HG03460 (cell line): ENCODE results near the gene SORCS2.

Experiments
- ATAC-seq: cut with Tn5 transposase; IDR thresholded peaks from one replicate; pipeline ENCODE4 v1.9.1; 2021; ENCODE audit not compliant: unreplicated experiment

Gene SORCS2

DNA sequence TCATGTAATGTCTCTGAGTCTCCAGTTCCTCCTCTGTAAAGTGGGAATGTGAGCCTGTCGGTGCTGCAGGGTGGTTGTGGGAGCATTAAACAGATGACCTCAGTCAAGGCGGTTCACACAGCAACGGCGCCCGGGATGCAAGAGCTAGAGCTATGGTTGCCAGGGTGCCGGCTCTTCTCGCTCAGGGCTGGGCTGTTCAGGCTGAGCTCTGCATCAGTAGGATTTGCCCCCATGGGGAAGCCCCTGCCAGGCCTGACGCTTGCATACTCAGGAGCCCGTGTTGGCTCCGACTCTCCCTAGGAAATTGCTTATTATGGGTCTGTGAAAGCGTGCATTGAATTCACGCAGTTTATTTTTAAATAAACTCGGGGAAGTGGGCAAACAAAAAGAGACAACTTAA lies 175.1 kb downstream of the SORCS2 start:
- no peak for ATAC-seq

DNA sequence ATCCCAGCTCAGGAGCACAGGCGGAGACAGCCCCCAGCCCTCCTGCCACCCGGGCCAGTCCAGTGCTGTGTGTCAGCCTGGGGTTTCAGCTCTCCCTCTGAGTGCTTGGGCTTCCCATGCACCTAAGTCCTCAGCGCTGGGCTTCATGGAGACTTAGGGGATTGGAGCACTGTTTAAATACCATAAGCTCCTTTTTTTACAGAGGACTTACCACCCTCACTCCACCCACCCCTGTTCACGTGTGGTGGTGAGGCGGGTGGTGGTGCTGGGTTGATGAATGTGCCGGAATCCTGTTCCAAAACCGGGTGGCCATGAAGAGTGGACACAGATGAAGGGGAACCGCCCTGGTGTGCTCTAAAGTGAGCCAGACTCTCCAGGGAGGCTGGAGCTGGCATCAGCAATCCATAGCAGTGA lies 175.5 kb downstream of the SORCS2 start:
- ATAC-seq = no peak

DNA sequence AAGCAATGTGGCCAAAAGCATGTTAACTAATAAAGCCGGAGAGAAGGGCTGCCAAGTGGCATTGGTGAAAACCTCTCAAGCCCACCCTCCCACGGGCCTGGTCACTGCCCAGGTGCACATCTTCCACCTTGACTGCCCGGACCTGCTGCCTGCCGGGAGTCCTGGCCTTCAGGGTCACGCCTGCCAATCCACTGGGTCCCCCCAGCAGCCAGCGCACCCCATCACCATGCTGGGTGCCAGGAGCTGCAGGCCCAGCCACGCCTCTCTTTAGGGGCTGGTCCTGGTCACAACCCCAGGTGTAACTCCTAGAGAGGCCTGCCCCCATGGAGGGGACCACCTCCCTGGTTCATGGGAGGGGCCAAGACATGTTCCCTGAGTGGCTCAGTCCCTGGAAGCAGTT lies 176.0 kb downstream of the SORCS2 start:
- no peak for ATAC-seq

DNA sequence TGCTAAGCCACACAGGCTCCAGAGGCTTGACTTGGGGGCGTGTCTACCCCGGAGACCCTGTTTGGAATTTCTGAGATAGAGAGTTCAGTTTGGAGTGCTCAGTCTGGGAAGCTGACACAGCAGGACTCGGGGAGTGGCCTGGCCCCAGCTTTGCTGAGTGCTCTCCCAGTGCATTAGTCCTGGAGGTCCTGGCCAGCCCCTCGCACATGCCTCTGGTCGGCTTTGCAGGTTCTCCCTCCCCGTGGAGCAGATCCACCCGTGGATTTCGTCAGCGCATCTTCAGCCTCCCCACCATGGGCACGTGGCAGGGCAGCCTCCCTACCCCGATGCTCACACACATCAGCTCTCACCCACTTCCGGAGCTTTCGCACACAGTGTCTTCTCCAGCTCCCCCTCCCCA lies 177.2 kb downstream of the SORCS2 start:
- ATAC-seq = no peak

DNA sequence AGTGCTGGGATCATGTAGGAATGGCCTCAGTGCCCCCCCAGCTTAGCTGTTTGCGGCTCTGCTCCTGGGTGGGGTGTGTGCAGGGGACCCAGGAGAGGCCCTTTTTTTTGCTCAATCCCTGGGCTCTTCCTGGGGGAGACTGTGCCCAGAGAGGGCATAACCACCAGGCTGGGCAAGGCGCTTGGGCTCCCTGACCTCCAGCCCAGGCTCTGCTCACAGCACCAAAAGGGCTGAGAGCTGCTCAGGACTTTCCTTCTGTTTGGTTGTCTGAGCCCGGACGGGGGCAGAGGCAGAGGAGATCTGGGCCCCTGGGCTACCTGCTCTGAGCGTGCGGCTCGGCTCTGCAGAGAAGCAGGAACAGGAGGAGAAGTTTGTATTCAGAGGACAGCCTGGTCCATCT lies 177.7 kb downstream of the SORCS2 start:
- ATAC-seq = no peak

DNA sequence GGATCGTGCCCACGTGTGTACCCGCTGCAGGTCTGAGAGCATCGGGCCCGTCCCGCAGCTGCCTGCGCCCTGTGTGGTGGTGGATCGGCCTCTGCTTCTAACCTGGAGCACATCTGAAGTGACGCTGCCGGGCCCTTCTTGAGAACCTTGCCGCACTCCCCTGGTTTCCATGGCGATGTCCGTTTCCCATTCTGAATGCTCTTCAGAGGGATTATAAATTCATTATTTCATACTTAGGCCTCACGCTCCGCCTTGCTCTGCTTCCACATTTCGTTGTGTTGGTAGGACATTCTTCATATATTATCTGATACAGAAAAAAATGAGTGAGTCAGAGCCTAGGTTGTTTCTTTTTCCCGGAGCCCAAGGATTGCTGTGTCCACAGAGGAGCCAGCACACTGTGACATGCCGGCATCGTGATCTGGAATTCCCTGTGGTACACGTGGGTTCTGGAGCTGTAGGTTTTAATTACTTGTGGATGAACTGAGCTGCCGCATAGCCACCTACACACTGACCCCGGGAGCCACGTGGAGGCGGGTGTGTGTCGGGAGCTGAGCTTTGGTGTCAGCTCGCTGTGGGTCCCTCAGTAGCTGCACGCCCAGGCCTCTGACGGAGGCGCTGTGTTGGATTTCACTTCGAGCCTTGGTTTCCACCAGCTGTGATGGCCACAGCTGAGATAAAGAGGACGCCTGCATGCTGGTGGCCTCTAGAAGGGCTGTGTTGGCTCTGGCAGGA lies 179.0 kb downstream of the SORCS2 start:
- ATAC-seq = no peak

DNA sequence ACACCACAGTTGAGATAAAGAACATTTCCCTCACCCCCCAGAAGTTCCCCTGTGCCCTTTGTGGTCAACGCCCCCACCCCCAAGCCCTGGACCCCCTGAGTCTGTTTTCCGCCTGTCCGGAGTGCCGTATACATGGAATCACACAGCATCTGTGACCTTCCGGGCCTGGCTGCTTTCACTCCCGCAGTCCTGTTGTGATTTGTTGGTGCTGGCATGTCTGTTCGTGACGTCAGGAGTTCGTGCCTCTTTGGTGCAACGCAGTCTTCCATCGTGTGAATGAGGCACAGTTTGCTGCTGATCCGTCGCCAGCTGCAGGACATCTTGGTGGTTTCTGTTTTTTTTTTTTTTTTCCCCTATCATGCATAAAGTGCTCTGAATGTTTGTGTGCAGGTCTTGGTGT lies 180.3 kb downstream of the SORCS2 start:
- ATAC-seq = no peak

DNA sequence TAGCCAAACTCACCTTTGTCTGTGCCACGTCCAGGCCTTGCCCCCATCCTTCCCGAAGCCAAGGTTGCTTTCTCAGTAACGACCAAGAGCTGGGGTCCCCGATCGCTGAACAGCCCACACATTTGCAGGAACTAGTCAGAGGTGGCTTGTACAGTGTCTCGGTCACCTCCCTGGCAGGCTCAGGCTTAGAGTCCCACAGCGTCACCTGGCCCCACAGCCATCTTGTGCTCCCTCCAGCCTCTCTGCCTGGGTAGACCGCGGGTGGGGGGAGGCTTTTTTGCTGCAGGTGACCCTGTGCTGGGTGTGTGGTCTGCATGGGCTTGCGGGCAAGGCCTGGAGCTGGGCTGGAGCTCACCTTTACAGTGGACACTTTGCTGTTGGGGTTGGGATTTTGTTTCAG lies 182.2 kb downstream of the SORCS2 start:
- no peak for ATAC-seq

DNA sequence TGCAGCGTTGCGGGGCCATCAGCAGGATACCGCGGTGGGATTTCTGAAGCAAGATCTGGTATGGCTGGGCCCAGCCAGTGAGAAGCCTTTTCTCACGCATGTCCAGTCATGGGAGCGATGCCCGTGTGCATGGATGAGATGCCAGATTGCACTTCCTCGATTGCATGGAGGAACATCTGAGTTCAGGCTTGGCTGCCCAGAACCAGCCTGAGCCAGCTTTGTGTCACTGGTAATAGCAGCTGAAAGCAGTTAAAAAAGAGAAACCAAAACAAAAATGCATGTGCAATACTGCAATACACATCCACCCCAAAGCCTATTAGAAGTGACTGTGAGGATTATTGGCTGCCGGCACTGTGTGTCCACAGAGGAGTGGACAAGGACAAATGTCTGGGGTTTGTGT lies 183.1 kb downstream of the SORCS2 start:
- ATAC-seq = no peak

DNA sequence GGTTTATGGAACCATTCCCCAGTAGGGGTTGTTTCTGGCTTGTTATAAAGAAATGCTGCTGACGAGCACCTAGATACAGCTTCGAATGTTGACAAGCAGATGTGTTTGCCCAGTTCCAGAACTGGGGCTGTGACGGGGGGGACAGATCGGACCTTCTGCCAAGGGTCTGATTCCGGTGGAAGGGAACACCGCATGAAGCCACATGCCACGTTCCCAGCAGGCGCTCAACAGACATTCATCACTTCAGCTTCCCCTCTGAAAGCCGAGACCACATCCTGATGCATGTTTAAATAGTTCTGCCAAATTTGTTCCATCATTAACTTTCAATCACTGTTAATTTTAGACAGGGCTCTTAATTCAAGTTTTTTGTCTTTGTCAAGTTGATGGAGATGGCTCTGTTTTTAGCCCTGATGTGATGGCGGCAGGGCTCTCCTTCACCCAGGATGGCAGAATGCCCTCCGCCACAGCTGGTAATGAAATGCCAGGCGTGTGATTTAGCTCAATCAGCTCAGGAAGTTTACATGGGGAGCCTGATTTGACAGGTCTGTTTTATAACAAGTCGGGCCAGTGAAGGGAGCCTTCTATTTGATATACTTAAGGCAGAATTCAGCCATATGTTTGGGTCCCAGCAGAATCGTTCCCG lies 185.0 kb downstream of the SORCS2 start:
- ATAC-seq = no peak

DNA sequence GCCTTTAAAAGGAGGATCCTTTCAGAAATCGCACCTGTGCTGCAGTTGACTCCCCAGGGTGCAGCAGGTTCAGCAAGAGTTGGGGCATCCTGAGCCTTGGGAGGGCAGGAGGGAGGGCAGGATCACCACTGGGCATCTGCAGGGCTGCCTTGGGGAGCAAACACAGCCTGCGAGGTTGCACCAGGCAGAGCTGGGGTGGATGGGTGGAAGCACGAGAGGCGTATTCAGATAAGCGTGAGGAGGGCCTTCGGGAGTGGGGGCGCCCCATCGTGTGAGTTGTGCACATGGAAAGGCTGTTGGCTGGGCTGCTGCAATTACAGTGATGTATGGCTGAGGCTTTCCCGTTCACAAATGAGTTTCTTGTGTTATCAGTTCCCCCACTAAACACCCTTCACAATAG lies 186.8 kb downstream of the SORCS2 start:
- no peak for ATAC-seq

DNA sequence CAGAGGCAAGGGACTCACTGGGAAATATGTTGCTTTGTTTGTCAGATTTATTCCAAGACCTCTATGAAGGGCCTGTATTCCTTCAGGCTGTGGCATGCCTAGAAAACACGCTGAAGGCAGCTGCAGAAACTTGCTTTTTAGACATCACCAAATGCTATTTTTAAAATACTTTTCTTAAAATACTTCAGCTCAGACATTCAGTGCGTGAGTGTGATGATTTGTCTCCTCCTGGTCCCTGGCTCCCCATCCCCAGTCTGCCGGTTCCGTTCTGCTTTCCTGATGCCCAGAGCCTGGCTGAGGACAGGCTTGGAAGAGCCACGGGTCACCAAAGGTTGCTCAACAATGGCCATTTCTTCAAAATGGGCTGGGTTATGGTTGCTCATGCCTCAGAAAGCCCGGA lies 187.4 kb downstream of the SORCS2 start:
- ATAC-seq = no peak

DNA sequence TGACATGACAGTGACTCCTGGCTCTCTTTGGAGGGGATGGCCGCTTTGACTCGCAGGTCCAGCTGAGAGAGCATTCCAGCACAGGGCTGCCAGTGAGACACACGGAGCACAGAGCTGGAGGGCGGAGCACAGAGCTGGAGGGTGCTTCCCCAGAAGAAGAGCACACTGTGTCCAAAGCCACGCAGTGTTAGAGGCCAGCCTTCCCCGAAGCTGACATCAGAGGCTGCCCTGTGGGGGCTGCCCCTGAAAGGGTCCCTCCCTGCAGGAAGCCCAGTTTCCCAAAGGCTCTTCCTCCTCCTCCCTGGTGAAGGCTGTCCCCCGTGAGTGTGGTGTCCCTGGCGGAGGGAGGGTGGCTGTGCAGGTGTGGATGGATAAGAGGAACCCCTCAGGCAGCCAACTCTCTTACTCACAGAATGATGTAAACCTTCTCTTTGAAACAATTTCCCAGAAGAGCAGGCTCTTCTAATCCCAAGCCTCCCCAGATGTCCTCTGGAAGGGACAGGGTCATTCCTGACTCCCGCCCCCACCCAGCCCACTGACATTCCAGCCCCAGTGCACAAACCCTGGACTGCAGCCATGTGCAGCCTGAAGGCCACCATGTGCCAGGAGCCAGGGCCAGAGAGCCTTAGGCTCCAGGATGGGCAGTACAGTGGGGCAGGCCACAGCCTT lies 189.0 kb downstream of the SORCS2 start:
- no peak for ATAC-seq

DNA sequence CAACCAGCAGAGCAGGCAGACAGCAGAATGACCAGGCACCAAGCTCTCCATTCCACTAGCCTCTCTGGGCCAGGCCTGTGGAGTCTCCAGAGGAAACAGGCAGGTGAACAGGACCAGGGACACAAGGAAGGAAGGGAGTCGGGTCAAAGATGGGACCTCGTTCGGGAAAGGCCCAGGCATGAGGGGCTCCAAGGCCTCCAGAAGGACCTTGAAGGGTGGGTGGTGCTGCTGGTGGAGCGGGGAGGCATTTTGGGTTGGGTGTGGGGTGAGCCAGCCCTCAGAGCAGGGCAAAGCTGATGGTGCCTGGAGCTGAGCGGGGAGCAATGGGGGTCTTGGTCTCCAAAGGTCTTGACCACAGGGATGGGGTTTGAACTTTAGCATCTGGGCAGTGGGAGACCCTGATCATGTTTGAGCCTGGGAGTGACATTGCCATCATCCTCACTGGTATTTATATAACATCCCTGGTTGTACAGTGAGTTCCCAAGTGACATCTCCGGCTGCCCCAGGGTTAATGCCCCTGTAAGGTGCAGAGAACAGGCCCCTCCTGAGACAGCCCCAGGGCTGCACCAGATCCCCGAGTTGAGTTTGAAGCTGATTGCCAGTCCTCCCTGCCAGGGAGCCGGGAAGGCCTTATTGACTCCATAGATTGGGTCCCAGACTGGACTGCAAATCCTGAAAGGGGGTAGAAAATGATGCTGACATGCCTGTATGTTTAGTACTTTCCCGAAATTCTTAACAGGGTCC lies 189.7 kb downstream of the SORCS2 start:
- ATAC-seq = no peak

DNA sequence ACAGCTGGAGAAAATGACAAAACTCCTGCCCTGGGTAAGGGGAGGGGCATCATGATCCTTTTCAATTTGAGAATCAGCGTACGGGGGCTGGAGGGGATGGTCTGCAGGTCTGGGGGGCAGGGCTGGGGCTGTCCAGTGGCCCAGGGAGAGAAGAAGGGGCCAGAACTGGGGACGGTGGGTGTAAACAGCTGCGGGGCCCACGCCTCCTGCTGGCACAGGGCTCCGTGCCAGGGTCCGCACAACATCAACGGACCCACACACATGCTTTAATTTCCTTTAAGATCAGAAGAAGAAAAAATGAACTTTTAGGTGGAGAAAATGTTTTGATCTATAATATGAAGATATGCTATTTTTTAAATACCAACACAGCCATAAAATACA lies 190.3 kb downstream of the SORCS2 start:
- no peak for ATAC-seq

DNA sequence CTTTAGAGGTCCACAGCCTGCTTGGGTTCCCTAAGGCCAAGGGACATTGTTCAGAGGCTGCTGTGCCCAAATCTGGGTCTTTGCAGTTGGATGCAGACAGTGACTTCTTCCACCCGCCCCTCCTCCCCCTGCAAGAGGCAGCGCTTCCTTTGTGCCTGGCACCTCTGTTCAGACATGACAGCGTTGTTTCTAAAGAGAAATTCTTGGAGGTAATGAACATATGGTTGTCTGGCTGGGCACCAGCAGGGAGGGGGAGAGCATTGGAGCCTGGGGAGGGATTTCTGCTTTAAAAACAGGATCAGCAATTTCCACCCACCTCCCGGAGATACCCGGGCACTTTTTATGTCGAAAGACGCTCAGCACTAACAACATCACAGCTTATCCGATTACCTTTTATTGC lies 190.9 kb downstream of the SORCS2 start:
- no peak for ATAC-seq

DNA sequence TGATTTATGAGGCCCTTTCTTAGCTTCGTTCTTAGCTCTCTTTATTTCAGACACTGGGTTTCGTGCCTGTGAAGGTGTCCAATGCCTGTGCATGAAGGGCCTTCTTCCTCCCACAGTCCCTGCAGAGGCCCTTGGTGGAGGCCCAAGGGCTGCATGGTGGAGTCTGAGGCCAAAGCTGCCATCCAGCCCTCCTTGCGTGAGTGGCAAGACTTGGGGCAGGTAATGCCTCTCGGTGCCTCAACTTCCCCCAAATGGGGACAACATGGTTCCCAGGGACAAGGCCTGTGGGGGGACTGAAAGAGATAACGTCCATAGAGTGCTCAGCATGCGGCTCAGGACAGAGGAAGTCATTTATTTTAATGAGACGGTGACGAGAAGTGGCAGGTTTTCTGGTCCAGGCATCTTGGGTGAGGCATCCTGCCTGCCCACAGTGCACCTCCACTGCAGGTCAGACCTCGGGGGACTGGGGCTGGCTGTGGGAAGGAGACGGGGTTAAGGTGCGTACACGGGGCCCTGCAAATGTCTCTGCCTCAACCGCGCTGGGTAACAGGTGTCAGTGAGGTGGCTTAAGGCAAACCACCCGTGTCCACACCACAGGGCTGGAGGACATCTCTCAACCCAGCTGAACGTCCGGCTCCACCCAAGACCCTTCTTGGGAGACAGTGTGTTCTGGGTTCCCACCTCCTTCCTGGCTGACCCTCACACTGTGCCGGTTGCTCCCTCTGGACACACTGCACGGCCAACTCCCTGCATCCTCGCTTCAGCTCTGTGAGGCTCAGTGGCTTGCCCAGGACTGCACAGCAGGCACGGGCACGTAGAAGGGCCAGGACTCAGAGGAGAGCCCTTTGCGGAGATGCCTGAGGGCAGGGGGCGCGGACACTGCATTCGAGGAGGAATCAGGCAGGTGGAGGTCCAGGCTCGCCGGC lies 191.9 kb downstream of the SORCS2 start:
- no peak for ATAC-seq

DNA sequence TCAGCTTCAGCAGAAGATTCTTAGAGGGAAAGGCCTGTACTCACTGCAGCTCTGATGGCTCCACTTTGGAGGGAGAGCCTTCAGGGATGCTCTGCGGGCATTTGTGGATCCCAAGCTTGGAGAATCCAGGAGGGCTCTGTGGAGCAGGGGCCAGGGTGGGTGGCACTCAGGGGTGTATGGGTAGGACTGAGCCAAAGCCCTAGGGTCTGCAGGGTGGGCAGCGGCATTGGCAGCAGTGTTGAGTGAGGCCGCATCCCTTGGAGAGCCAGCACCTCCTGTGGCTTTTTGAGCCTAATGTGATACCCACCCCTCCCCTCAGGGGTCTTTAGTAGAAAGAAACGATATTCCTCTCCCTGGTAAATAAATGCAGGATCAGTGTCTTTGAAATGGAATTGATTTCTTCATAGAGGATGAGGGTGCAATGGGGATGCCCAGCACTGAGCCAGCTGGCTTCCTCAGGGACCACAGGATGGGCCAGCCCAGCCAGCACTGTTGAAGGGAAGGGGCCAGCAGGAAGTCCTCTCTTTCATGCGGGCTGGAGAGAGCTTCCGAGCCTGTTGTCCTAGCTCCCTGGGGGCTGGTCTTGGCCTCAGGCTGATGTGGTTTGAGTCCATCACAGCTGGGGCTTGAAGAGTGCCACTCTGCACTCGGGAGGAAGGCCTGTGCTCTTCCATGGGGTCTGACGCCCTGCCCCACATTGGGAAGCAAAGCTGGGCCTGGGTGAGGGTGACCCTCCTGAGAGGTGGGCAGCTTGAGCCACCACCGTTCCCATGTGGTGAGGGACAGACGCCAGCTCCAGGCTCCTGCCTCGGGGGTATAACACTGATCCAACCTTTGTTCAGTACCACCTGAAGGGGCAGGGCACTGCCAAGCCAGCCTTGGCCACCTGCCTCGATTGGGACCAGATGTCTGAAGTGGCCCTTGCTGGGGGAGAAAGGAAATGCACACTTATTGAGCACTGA lies 192.9 kb downstream of the SORCS2 start:
- no peak for ATAC-seq

DNA sequence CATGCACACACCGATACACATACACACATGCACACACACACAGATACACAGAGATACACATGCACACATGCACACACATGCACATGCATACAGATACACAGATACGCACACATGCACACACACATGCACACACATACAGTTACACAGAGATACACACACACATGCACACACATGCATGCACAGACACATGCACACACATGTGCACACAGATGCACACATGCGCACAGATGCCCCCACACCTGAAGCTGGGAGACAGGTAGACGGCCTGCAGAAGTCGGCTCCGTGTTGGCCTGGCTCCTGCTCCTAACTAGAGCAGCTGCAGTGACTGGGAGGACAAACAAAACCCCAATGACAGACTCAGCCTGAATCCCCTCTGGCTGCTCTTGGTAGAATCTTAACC lies 195.6 kb downstream of the SORCS2 start:
- no peak for ATAC-seq

DNA sequence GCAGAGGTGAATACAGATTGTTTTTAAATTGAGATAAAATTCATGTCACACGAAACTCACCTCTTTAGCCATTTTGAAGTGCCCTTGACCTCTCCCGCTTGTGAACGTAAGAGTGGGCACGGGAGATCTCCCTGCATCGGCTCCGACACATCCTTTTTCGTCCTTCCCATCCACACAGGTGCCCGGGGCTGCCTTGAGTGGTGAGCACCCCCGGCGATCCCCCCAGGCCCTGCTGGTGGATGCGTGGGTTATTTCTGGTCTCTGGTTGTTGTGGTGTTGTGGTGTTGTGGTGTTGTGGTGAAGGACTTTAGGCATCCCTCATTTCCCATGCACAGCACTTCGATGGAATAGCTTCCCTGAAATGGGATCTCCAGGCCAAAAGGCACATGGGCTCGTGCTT lies 196.3 kb downstream of the SORCS2 start:
- no peak for ATAC-seq
